Loucy (cell line): Measurements from ENCODE around the gene SLC38A10.

Source experiments
- H2AFZ ChIP-seq: fragments of 200-600 bp; sonication (generic); 2 replicates; pipeline ENCODE4 v1.6.0; 2016; ENCODE audit warnings: antibody characterized with exemption, mild to moderate bottlenecking, low read length, moderate library complexity
- H3F3A ChIP-seq: fragments of 200-600 bp; 2 replicates; pipeline ENCODE4 v1.6.0; 2016; ENCODE audit warnings: antibody characterized with exemption, low read depth, mild to moderate bottlenecking
- H3K27me3 ChIP-seq: fragments of 200-600 bp; sonication (generic); 2 replicates; pipeline ENCODE4 v1.6.1; 2014; ENCODE audit warnings: low read length, mild to moderate bottlenecking; ENCODE audit not compliant: insufficient read depth, poor library complexity, severe bottlenecking
- H3K36me3 ChIP-seq: fragments of 200-600 bp; sonication (generic); 2 replicates; pipeline ENCODE4 v1.6.1; 2016; ENCODE audit warnings: low read length; ENCODE audit not compliant: insufficient read depth
- H3K4me1 ChIP-seq: fragments of 200-600 bp; sonication (generic); 2 replicates; pipeline ENCODE4 v1.5.1; 2014; ENCODE audit warnings: low read length, mild to moderate bottlenecking; ENCODE audit not compliant: insufficient read depth, poor library complexity, severe bottlenecking
- H3K4me2 ChIP-seq: fragments of 200-600 bp; sonication (generic); 2 replicates; pipeline ENCODE4 v1.6.0; 2014; ENCODE audit warnings: antibody characterized with exemption, low read length, low read depth, mild to moderate bottlenecking; ENCODE audit not compliant: poor library complexity, severe bottlenecking
- H3K4me3 ChIP-seq: fragments of 200-600 bp; sonication (generic); 2 replicates; pipeline ENCODE4 v1.5.1; 2014; ENCODE audit warnings: low read length, mild to moderate bottlenecking, mixed read lengths; ENCODE audit not compliant: poor library complexity, severe bottlenecking
- H3K79me2 ChIP-seq: fragments of 200-600 bp; sonication (generic); 2 replicates; pipeline ENCODE4 v1.6.1; 2014; ENCODE audit warnings: low read length; ENCODE audit not compliant: insufficient read depth
- H3K9ac ChIP-seq: fragments of 200-600 bp; sonication (generic); 2 replicates; pipeline ENCODE4 v1.6.0; 2014; ENCODE audit warnings: mild to moderate bottlenecking, low read depth, low read length, moderate library complexity; ENCODE audit not compliant: poor library complexity, severe bottlenecking
- H3K9me2 ChIP-seq: fragments of 200-600 bp; sonication (generic); replicated peaks from 2 replicates; pipeline ENCODE4 v1.6.1; 2016; ENCODE audit warnings: low read depth, low read length, mixed read lengths
- H3K9me3 ChIP-seq: fragments of 200-600 bp; sonication (generic); 2 replicates; pipeline ENCODE4 v1.6.1; 2014; ENCODE audit warnings: mild to moderate bottlenecking, antibody characterized with exemption, low read length, low read depth; ENCODE audit not compliant: insufficient read depth
- H4K20me1 ChIP-seq: fragments of 200-600 bp; sonication (generic); 2 replicates; pipeline ENCODE4 v1.6.0; 2014; ENCODE audit warnings: antibody characterized with exemption, low read length, mild to moderate bottlenecking; ENCODE audit not compliant: insufficient read depth, poor library complexity, severe bottlenecking
- CTCF ChIP-seq: fragments of 200-600 bp; sonication (generic); conservative IDR thresholded peaks from 2 replicates; pipeline ENCODE4 v1.5.1; 2014; ENCODE audit warnings: mild to moderate bottlenecking, antibody characterized with exemption, low read length
- EZH2phosphoT487 ChIP-seq: fragments of 200-600 bp; IDR thresholded peaks from 2 replicates; pipeline ENCODE4 v1.6.1; 2018; ENCODE audit warnings: antibody characterized with exemption, mild to moderate bottlenecking, moderate library complexity, borderline replicate concordance

The SLC38A10 gene

GRCh38 chr17:81261582-81262336 is 33.3 kb downstream of the SLC38A10 start:
- no peak overlapping the region for H3K4me3 ChIP-seq
- H3K4me2 ChIP-seq = no peak overlapping the region
- H3K9me2 ChIP-seq = no peaks in the 10 kb centered on the region
- H4K20me1 ChIP-seq = no peaks in the 10 kb centered on the region
- no peak overlapping the region for H3K9ac ChIP-seq
- TF ChIP-seq EZH2phosphoT487 (no peak), CTCF (no peak)
- no peaks in the 10 kb centered on the region for H3K27me3 ChIP-seq
- H3K4me1 ChIP-seq = no peaks in the 10 kb centered on the region
- H3K9me3 ChIP-seq = no peaks in the 10 kb centered on the region
- H3F3A ChIP-seq = no peaks in the 10 kb centered on the region
- no peak overlapping the region for H2AFZ ChIP-seq
- peaks cover 42% of the 10 kb centered on the region; the same call in 1 of the 2 replicates for H3K36me3 ChIP-seq
- H3K79me2 ChIP-seq = no peaks in the 10 kb centered on the region; the same call in 1 of the 2 replicates

- H3K79me2 ChIP-seq = no peaks in the 10 kb centered on the region; the same call in 1 of the 2 replicates
- H4K20me1 ChIP-seq = no peaks in the 10 kb centered on the region
- no peak overlapping the region for H2AFZ ChIP-seq
- no peaks in the 10 kb centered on the region for H3K27me3 ChIP-seq
- H3K9me2 ChIP-seq = no peaks in the 10 kb centered on the region
- no peak for TF ChIP-seq EZH2phosphoT487
- no peak for TF ChIP-seq CTCF
- H3K36me3 ChIP-seq = peaks cover 42% of the 10 kb centered on the region; the same call in 1 of the 2 replicates
- no peaks in the 10 kb centered on the region for H3K9me3 ChIP-seq
- no peaks in the 10 kb centered on the region for H3F3A ChIP-seq
- H3K4me2 ChIP-seq = no peak overlapping the region
- no peak overlapping the region for H3K4me3 ChIP-seq
- H3K4me1 ChIP-seq = no peaks in the 10 kb centered on the region
- no peak overlapping the region for H3K9ac ChIP-seq
Measured at GRCh38 chr17:81261096-81261495, 34.0 kb downstream of the SLC38A10 start.

GRCh38 chr17:81260641-81261040 is 34.5 kb downstream of the SLC38A10 start:
- H3K9me3 ChIP-seq = no peaks in the 10 kb centered on the region
- H3F3A ChIP-seq = no peaks in the 10 kb centered on the region
- H3K36me3 ChIP-seq = peaks cover 42% of the 10 kb centered on the region; the same call in 1 of the 2 replicates
- no peaks in the 10 kb centered on the region for H3K9me2 ChIP-seq
- no peaks in the 10 kb centered on the region for H3K4me1 ChIP-seq
- TF ChIP-seq CTCF = no peak
- no peak for TF ChIP-seq EZH2phosphoT487
- no peaks in the 10 kb centered on the region; the same call in 1 of the 2 replicates for H3K79me2 ChIP-seq
- no peak overlapping the region for H2AFZ ChIP-seq
- no peak overlapping the region for H3K4me3 ChIP-seq
- H3K9ac ChIP-seq = no peak overlapping the region
- no peaks in the 10 kb centered on the region for H3K27me3 ChIP-seq
- H3K4me2 ChIP-seq = no peak overlapping the region
- H4K20me1 ChIP-seq = no peaks in the 10 kb centered on the region
